Heart left ventricle (tissue), 16 donors: ENCODE measurements around the gene TTC22. TPM values are rescaled to one million over a fixed set of nuclear protein-coding genes. Genes with fewer than 3 reads are reported as not detected.

Experiments
- ATAC-seq, 4 donors: fragments of 200-7000 bp; cut with Tn5 transposase; one replicate each; pipeline ENCODE4 v1.9.1; 2020 to 2022; ENCODE audit warnings: moderate library complexity in 4 of 4, mild to moderate bottlenecking in 3 of 4, moderate number of reproducible peaks in 1 of 4
- DNase-seq, 5 donors: peaks; one replicate each; pipeline ENCODE4 v3.0.0-alpha.2; 2020
- H3K27ac ChIP-seq, 12 donors: fragments of 200-600 bp; sonication (generic) in 4 of 12; one replicate each; pipeline versions ENCODE4 v1.5.0 to v1.8.0; 2016 to 2022; ENCODE audit warnings: mild to moderate bottlenecking in 2 of 12
- H3K27me3 ChIP-seq, 9 donors: fragments of 200-600 bp; sonication (generic) in 2 of 9; one replicate each; pipeline versions ENCODE4 v1.5.1 to v1.8.0; 2016 to 2022; ENCODE audit warnings: mild to moderate bottlenecking in 3 of 9
- H3K36me3 ChIP-seq, 9 donors: fragments of 200-600 bp; sonication (generic) in 2 of 9; one replicate each; pipeline versions ENCODE4 v1.5.0 to v1.8.0; 2018 to 2022; ENCODE audit warnings: mild to moderate bottlenecking in 2 of 9
- H3K4me1 ChIP-seq, 12 donors: fragments of 200-600 bp; sonication (generic) in 4 of 12; one replicate each; pipeline versions ENCODE4 v1.5.0 to v1.8.0; 2016 to 2022; ENCODE audit warnings: mild to moderate bottlenecking in 3 of 12
- H3K4me3 ChIP-seq, 12 donors: fragments of 200-600 bp; sonication (generic) in 4 of 12; one replicate each; pipeline versions ENCODE4 v1.5.0 to v1.8.0; 2017 to 2022; ENCODE audit warnings: mild to moderate bottlenecking in 9 of 12, moderate library complexity in 4 of 12
- H3K9me3 ChIP-seq, 12 donors: fragments of 200-600 bp; sonication (generic) in 4 of 12; one replicate each; pipeline versions ENCODE4 v1.5.0 to v1.8.0; 2016 to 2022; ENCODE audit warnings: mild to moderate bottlenecking in 1 of 12
- CTCF ChIP-seq, 12 donors: fragments of 200-600 bp; sonication (generic) in 4 of 12; IDR thresholded peaks; one replicate each; pipeline versions ENCODE4 v1.5.0 to v1.8.0; 2018 to 2022; ENCODE audit warnings: antibody characterized with exemption in 12 of 12, mild to moderate bottlenecking in 5 of 12
- POLR2A ChIP-seq, 2 donors: fragments of 450-650 bp; IDR thresholded peaks; one replicate each; pipeline ENCODE4 v1.6.1; 2017; ENCODE audit warnings: antibody characterized with exemption in 2 of 2, mild to moderate bottlenecking in 2 of 2, moderate library complexity in 2 of 2
- WGBS, 4 donors: extraction: QIAGEN DNeasy Blood & Tissue Kit in 2 of 4; methylation state at CpG; one replicate each; pipeline versions ENCODE4 v1.1.5 to v1.1.7; 2013 to 2018; 5-methylcytosine and 5-hydroxymethylcytosine counted together
- intact Hi-C, 10 donors: fragments of 100-400 bp; cut with DNase I; formaldehyde crosslinking; loops; one replicate each; pipeline versions ENCODE4 v1.11.1 to v1.14.2; 2022
- polyA plus RNA-seq, 2 donors: library from polyadenylated mRNA; stranded (reverse); fragments of 200-250 nt; gene quantifications; one replicate each; pipeline ENCODE4 v1.2.3, GENCODE V29; 2013
- total RNA-seq, 9 donors: library from RNA; depleted of rRNA in 2 of 9; stranded (reverse); fragments of >200 nt in 2 of 9; fragmentation: NEBNext Ultra II Directional in 3 of 9; extraction: Animal tissue kit (Norgen Biotek cat#: 25700) in 3 of 9; gene quantifications; one replicate each; pipeline versions ENCODE4 v1.1.0 to v1.2.4, GENCODE V29; 2016 to 2023
- donor health status: ischemic (EF 13 %, LVEDD 7.1; RV severe dilation, severe dysfunction).
- donor health status: healthy with polysubstance abuse.
- donor health status: DM: no; HTN: yes; CAD: no.
- donor health status: DM: no; HTN: no; CAD: no.
- donor health status: ischemic (EF 25% LVEDD 6.9; RV normal size, moderate dysfunction).
- donor health status: ischemic (EF 25% LVEDD 5.7; RV mildly dilated, moderate dysfunction).
- donor health status: healthy.
- donor health status: DM: yes; HTN: yes; CAD: no.
- donor health status: ischemic (EF 35%, LVEDD 5.7; RV mildly dilated, moderate dysfunction).
- donor health status: nonischemic (EF 11% LVEDD 7.7; RV severe dilation, severe dysfunction).
- donor health status: DM: yes; HTN: yes; CAD: no.
- donor health status: PGD.
- donor health status: ischemic (EF 29% LVEDD 5.4; RV normal size, mild dysfunction).
- donor health status: nonischemic (EF 23%, LVEDD 6.1; RV moderate dilation, normal function).

TTC22 gene
- total and polyA plus RNA-seq, 11 donors = 0.06 to 2.5 (median 0.25) TPM; not detected in 2

DNA sequence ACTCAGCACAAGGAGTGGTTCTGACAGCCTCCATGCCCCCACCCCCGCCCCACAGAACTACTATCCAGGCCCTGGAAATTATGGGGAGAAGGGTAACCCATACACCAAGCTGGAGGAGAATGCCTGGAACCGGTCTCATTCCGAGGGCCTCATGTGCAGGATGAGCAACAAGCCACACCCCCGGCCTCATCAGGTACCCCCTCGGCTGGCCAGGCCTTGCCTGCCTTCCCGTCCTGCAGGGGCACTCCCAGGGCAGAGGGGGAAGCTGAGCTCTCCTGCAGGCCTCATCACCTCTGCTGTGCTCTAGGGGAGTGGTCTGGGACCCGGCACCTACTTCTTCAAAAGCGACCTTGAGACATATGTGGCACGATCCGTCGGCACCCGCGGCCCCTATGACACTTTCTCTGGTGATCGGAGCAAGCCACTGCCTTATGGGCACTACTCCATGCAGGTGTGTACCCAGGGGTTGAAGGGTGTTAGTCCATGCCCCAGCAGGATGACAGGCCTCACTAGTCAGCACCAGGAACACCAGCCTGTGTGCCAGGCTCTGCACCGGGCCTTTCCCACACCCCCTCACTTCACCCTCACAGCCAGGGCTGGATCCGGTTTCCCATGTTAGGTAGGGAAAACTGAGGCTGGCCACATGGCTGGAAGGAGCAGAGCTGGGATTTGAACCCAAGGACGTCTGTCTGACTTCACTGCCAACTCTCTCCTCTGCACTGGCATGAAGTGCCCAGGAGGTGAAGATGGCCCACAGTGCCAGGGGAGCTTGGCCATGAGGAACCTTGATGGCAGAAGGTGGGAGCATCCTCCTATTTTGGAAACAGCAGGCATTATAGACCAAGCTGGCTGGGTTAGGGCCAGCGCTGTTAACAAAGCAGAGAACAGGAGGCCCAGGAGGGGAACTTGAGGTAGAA is 10.9 kb upstream of the TTC22 start:
- no peak overlapping the region for H3K4me3 ChIP-seq
- no peaks in the 10 kb centered on the region for H3K27me3 ChIP-seq
- H3K9me3 ChIP-seq = no peaks in the 10 kb centered on the region
- H3K36me3 ChIP-seq = no peaks in the 10 kb centered on the region
- ATAC-seq (no peak), DNase-seq (no peak)
- TF ChIP-seq POLR2A (IDR thresholded peaks at IDR 0.05) = no peak
- TF ChIP-seq CTCF (IDR thresholded peaks at IDR 0.05) = no peak
- intact Hi-C loops = loop anchor here in 7 of 10 donors (2.0 to 10.0 kb wide), 7 partner anchors 137 to 951 kb away; no protein-coding TSS in a partner anchor
- WGBS, 4 donors = 80 to 89% (median 84%) methylated on average over 14 to 18 of the region's 18 CpGs
- H3K4me1 ChIP-seq = no peaks in the 10 kb centered on the region
- no peak overlapping the region for H3K27ac ChIP-seq

GRCh38 chr1:54811066-54811465 is 9.9 kb upstream of the TTC22 start:
- intact Hi-C loops = loop anchor here in 7 of 10 donors (2.0 to 10.0 kb wide), 7 partner anchors 136 to 950 kb away; no protein-coding TSS in a partner anchor
- Histone ChIP-seq H3K4me3 (no peak overlapping the region), H3K27me3 (peaks cover 0 to under 1% (median 0%) of the 10 kb centered on the region in 9 donors), H3K36me3 (no peaks in the 10 kb centered on the region), H3K9me3 (no peaks in the 10 kb centered on the region), H3K4me1 (no peaks in the 10 kb centered on the region), H3K27ac (no peak overlapping the region)
- DNase-seq (no peak), ATAC-seq (no peak)
- no peak for TF ChIP-seq CTCF (IDR thresholded peaks at IDR 0.05)
- TF ChIP-seq POLR2A (IDR thresholded peaks at IDR 0.05) = no peak
- 79 to 87% (median 82%) methylated on average over 5 of the region's 5 CpGs for WGBS, 4 donors

GRCh38 chr1:54810153-54810942 is 9.2 kb upstream of the TTC22 start:
- H3K9me3 ChIP-seq = no peaks in the 10 kb centered on the region
- 32 to 37% (median 33%) methylated on average over 13 of the region's 13 CpGs for WGBS, 4 donors
- ATAC-seq = peak; percentile 82 to 89 (median 86)
- H3K4me3 ChIP-seq = no peak overlapping the region
- peak in 4 of 5 donors; percentile 32 to 64 (median 56) for DNase-seq
- no peaks in the 10 kb centered on the region for H3K4me1 ChIP-seq
- H3K27me3 ChIP-seq = peaks cover 0 to 6% (median 0%) of the 10 kb centered on the region in 9 donors
- H3K27ac ChIP-seq = no peak overlapping the region
- H3K36me3 ChIP-seq = no peaks in the 10 kb centered on the region
- TF ChIP-seq POLR2A (IDR thresholded peaks at IDR 0.05) (no peak), CTCF (IDR thresholded peaks at IDR 0.05) (peak; percentile 60 to 79 (median 75))
- intact Hi-C loops = loop anchor here in 7 of 10 donors (2.0 to 10.0 kb wide), 7 partner anchors 136 to 950 kb away; no protein-coding TSS in a partner anchor
